H1 (cell line): ENCODE measurements around the gene COX19. TPM values are rescaled to one million over a fixed set of nuclear protein-coding genes. Genes with fewer than 3 reads are reported as not detected.

Source experiments
- CTCF ChIA-PET: fragments of 300-600 bp; sonication (Branson Sonifier 250); formaldehyde crosslinking; loops from one replicate; lab custom pipeline; 2021; ENCODE audit not compliant: partially characterized antibody; lab: Charles Lee
- POLR2A ChIA-PET: fragments of 300-600 bp; sonication (Branson Sonifier 250); formaldehyde crosslinking; loops from one replicate; lab custom pipeline; 2021; ENCODE audit warnings: inconsistent platforms; ENCODE audit not compliant: partially characterized antibody; lab: Charles Lee
- DNase-seq, 2 experiments: peaks; one replicate each; pipeline versions ENCODE4 v3.0.0 to v3.0.0-alpha.2; 2010 to 2022; ENCODE audit warnings: low spot score in 2 of 2, low read depth in 1 of 2, mixed read lengths in 1 of 2
- FAIRE-seq: peaks from 2 replicates; lab custom pipeline; 2011; peaks lifted over from hg19 to GRCh38; lab: Jason Lieb, UNC
- H2AFZ ChIP-seq: 2 replicates; pipeline ENCODE4 v1.8.1; 2012; ENCODE audit warnings: low read length, inconsistent platforms
- H2AK5ac ChIP-seq: 2 replicates; pipeline ENCODE4 v1.6.1; 2013; ENCODE audit warnings: low read depth, low read length
- H2BK120ac ChIP-seq: replicated peaks from 2 replicates; pipeline ENCODE3; 2013; ENCODE audit warnings: low read depth, low read length, inconsistent platforms
- H2BK12ac ChIP-seq: 2 replicates; pipeline ENCODE4 v1.6.1; 2013; ENCODE audit warnings: low read depth, low read length
- H2BK15ac ChIP-seq: 2 replicates; pipeline ENCODE4 v1.6.1; 2013; ENCODE audit warnings: low read length
- H2BK20ac ChIP-seq: 2 replicates; pipeline ENCODE4 v1.6.1; 2013; ENCODE audit warnings: low read length
- H2BK5ac ChIP-seq: 2 replicates; pipeline ENCODE4 v1.6.1; 2013; ENCODE audit warnings: low read depth, low read length
- H3K14ac ChIP-seq: 2 replicates; pipeline ENCODE4 v1.6.1; 2013; ENCODE audit warnings: inconsistent platforms; ENCODE audit not compliant: insufficient read length
- H3K18ac ChIP-seq: 2 replicates; pipeline ENCODE4 v1.6.1; 2013; ENCODE audit warnings: low read length; ENCODE audit errors: extremely low read depth
- H3K23ac ChIP-seq: 2 replicates; pipeline ENCODE4 v1.6.1; 2013; ENCODE audit warnings: inconsistent platforms; ENCODE audit not compliant: insufficient read length
- H3K23me2 ChIP-seq: 2 replicates; pipeline ENCODE4 v1.6.1; 2013; ENCODE audit warnings: low read depth, low read length
- H3K27ac ChIP-seq: 2 replicates; pipeline ENCODE4 v1.6.1; 2011; ENCODE audit warnings: low read depth, low read length, inconsistent platforms
- H3K27me3 ChIP-seq, 4 experiments: replicated peaks in 1 of 4; 1 replicate in 1 of 4; 2 replicates in 3 of 4; pipeline versions ENCODE4 v1.6.1 to v1.8.1; 2011 to 2013; ENCODE audit warnings: low read length in 3 of 4, mild to moderate bottlenecking in 3 of 4, inconsistent platforms in 2 of 4, mixed read lengths in 2 of 4, moderate library complexity in 1 of 4; ENCODE audit not compliant: control insufficient read depth in 3 of 4, insufficient read depth in 3 of 4; ENCODE audit errors: extremely low read depth in 1 of 4
- H3K36me3 ChIP-seq, 4 experiments: 2 replicates each; pipeline versions ENCODE4 v1.6.1 to v1.8.1; 2011 to 2013; ENCODE audit warnings: mild to moderate bottlenecking in 4 of 4, low read length in 3 of 4, moderate library complexity in 2 of 4, control low read depth in 1 of 4, inconsistent platforms in 1 of 4; ENCODE audit not compliant: insufficient read depth in 4 of 4, control insufficient read depth in 2 of 4
- H3K4ac ChIP-seq: replicated peaks from 2 replicates; pipeline ENCODE3; 2013; ENCODE audit warnings: low read length, low read depth, mixed read lengths, inconsistent platforms; ENCODE audit not compliant: insufficient read length
- H3K4me1 ChIP-seq, 4 experiments: replicated peaks in 1 of 4; 1 replicate in 1 of 4; 2 replicates in 3 of 4; pipeline versions ENCODE4 v1.6.1 to v1.8.1; 2011 to 2013; ENCODE audit warnings: low read length in 3 of 4, inconsistent platforms in 2 of 4, mixed read lengths in 1 of 4; ENCODE audit not compliant: insufficient read depth in 4 of 4, control insufficient read depth in 3 of 4
- H3K4me2 ChIP-seq, 2 experiments: 2 replicates each; pipeline versions ENCODE4 v1.6.1 to v1.8.1; 2011 to 2013; ENCODE audit warnings: low read depth in 2 of 2, low read length in 2 of 2, control low read depth in 1 of 2, inconsistent platforms in 1 of 2, mild to moderate bottlenecking in 1 of 2; ENCODE audit not compliant: insufficient read depth in 1 of 2
- H3K4me3 ChIP-seq, 4 experiments: fragments of 200-600, 300-600 bp in 1 of 4; sonication (generic), shearing (Covaris generic), sonication (Bioruptor Twin) in 1 of 4; 2 replicates each; pipeline versions ENCODE4 v1.5.1 to v1.8.1; 2011 to 2016; ENCODE audit warnings: low read length in 4 of 4, low read depth in 3 of 4, control low read depth in 2 of 4, inconsistent platforms in 2 of 4, mild to moderate bottlenecking in 2 of 4, mixed read lengths in 1 of 4, moderate library complexity in 1 of 4; ENCODE audit not compliant: insufficient read depth in 2 of 4; ENCODE audit errors: extremely low read depth in 1 of 4
- H3K56ac ChIP-seq: replicated peaks from 2 replicates; pipeline ENCODE3; 2013; ENCODE audit warnings: low read depth, mild to moderate bottlenecking, mixed read lengths, low read length, inconsistent platforms; ENCODE audit not compliant: insufficient read length
- H3K79me1 ChIP-seq: 2 replicates; pipeline ENCODE4 v1.6.1; 2013; ENCODE audit warnings: low read depth, low read length, control low read depth
- H3K79me2 ChIP-seq, 2 experiments: 2 replicates each; pipeline versions ENCODE4 v1.6.1 to v1.8.1; 2012 to 2013; ENCODE audit warnings: low read length in 2 of 2, mild to moderate bottlenecking in 2 of 2, inconsistent platforms in 1 of 2; ENCODE audit not compliant: insufficient read depth in 2 of 2, control insufficient read depth in 1 of 2
- H3K9ac ChIP-seq, 4 experiments: replicated peaks in 1 of 4; 1 replicate in 1 of 4; 2 replicates in 3 of 4; pipeline versions ENCODE4 v1.6.1 to v1.8.1; 2011 to 2013; ENCODE audit warnings: low read depth in 3 of 4, low read length in 3 of 4, control low read depth in 2 of 4, mild to moderate bottlenecking in 2 of 4, moderate library complexity in 2 of 4, inconsistent platforms in 1 of 4; ENCODE audit errors: extremely low read depth in 1 of 4
- H3K9me3 ChIP-seq, 2 experiments: 2 replicates each; pipeline versions ENCODE4 v1.6.1 to v1.8.1; 2012 to 2013; ENCODE audit warnings: mild to moderate bottlenecking in 2 of 2, moderate library complexity in 2 of 2, control low read depth in 1 of 2, inconsistent platforms in 1 of 2, low read depth in 1 of 2, low read length in 1 of 2, mixed read lengths in 1 of 2; ENCODE audit not compliant: insufficient read depth in 2 of 2
- H4K20me1 ChIP-seq, 2 experiments: replicated peaks in 1 of 2; 2 replicates each; pipeline versions ENCODE3 to v1.8.1; 2011 to 2013; ENCODE audit warnings: inconsistent platforms in 2 of 2, low read length in 2 of 2, mild to moderate bottlenecking in 1 of 2; ENCODE audit not compliant: insufficient read depth in 2 of 2, control insufficient read depth in 1 of 2
- H4K5ac ChIP-seq: 2 replicates; pipeline ENCODE4 v1.6.1; 2013; ENCODE audit warnings: low read length, low read depth, mixed read lengths, inconsistent platforms; ENCODE audit not compliant: insufficient read length
- H4K8ac ChIP-seq: 2 replicates; pipeline ENCODE4 v1.8.0; 2013; ENCODE audit warnings: mild to moderate bottlenecking, moderate library complexity, low read length, inconsistent platforms; ENCODE audit not compliant: insufficient read depth; ENCODE audit errors: extremely low read depth
- H4K91ac ChIP-seq: replicated peaks from 2 replicates; pipeline ENCODE3; 2013; ENCODE audit warnings: low read length, mixed read lengths, inconsistent platforms; ENCODE audit not compliant: insufficient read length
- CREB1 ChIP-seq: IDR thresholded peaks from 2 replicates; pipeline ENCODE4 v1.6.1; 2012; ENCODE audit warnings: inconsistent platforms
- CTCF ChIP-seq, 3 experiments: IDR thresholded peaks; 1 replicate in 2 of 3; 2 replicates in 1 of 3; pipeline versions ENCODE4 v1.5.1 to v1.6.1; 2011; ENCODE audit warnings: low read length in 3 of 3, mild to moderate bottlenecking in 3 of 3, inconsistent platforms in 2 of 3, low read depth in 1 of 3, moderate library complexity in 1 of 3; ENCODE audit not compliant: insufficient read depth in 1 of 3; ENCODE audit errors: control extremely low read depth in 1 of 3
- KDM1A ChIP-seq: fragments of 200-600, 300-600 bp; sonication (generic); IDR thresholded peaks from 2 replicates; pipeline ENCODE4 v1.7.1; 2016; ENCODE audit warnings: mild to moderate bottlenecking, low read length, borderline replicate concordance
- POLR2A ChIP-seq, 2 experiments: IDR thresholded peaks; 1 replicate in 1 of 2; 2 replicates in 1 of 2; pipeline ENCODE4 v1.6.1; 2011; ENCODE audit warnings: low read depth in 2 of 2, low read length in 2 of 2, mild to moderate bottlenecking in 2 of 2; ENCODE audit errors: control extremely low read depth in 1 of 2
- RAD21 ChIP-seq, 2 experiments: IDR thresholded peaks in 1 of 2; conservative IDR thresholded peaks in 1 of 2; 2 replicates each; pipeline ENCODE4 v1.6.1; 2011; ENCODE audit warnings: low read depth in 2 of 2, low read length in 2 of 2, improper control_type of control experiment in 1 of 2, inconsistent platforms in 1 of 2, mild to moderate bottlenecking in 1 of 2, moderate library complexity in 1 of 2
- TEAD4 ChIP-seq: IDR thresholded peaks from 2 replicates; pipeline ENCODE4 v1.6.1; 2012; ENCODE audit warnings: low read depth, low read length, inconsistent platforms, mixed read lengths
- WGBS, 2 experiments: shearing (Covaris generic) in 1 of 2; methylation state at CpG; one replicate each; pipeline versions ENCODE4 v1.1.6 to v1.1.7; 2013 to 2015; ENCODE audit warnings: low lambda C conversion rate in 2 of 2, mixed read lengths in 2 of 2, inconsistent platforms in 1 of 2, low coverage in 1 of 2, missing lambda C conversion rate in 1 of 2; ENCODE audit not compliant: insufficient replicate concordance in 2 of 2, insufficient coverage in 1 of 2, insufficient read length in 1 of 2; ENCODE audit errors: extremely low coverage in 1 of 2, missing lambda C conversion rate in 1 of 2; 5-methylcytosine and 5-hydroxymethylcytosine counted together
- polyA plus RNA-seq, 7 experiments: library from polyadenylated mRNA; depleted of rRNA in 3 of 7; stranded (reverse) in 5 of 7; unstranded in 2 of 7; fragments of >200 nt in 5 of 7; fragments of 200-250 nt in 2 of 7; gene quantifications; 1 replicate in 5 of 7; 2 replicates in 1 of 7; 4 replicates in 1 of 7; pipeline versions ENCODE4 v1.2.1 to v1.2.3, GENCODE V29; 2011 to 2013; ENCODE audit warnings: missing spikeins in 2 of 7, mixed read lengths in 2 of 7
- total RNA-seq: library from RNA; stranded (reverse); fragmentation: NEBNext Ultra II Directional; extraction: Animal tissue kit (Norgen Biotek cat#: 25700); gene quantifications from 2 replicates; pipeline ENCODE4 v1.2.1, GENCODE V29; 2021

The COX19 gene
- total and polyA plus RNA-seq, 2 of the 8 experiments (the other 6 are each of a cell fraction or from before 2014, with no cell fraction given), result 3.9 to 7.9 TPM

GRCh38 chr7:964401-965231, 10.7 kb downstream of the COX19 start:
- no peak overlapping the region for H4K8ac ChIP-seq
- no peak overlapping the region for H2BK120ac ChIP-seq
- H3K18ac ChIP-seq, result no peak overlapping the region
- H3K14ac ChIP-seq, result no peak overlapping the region
- H2BK20ac ChIP-seq, result no peak overlapping the region
- no peaks in the 10 kb centered on the region; a peak in 1 of 4 replicates for H3K9me3 ChIP-seq
- H3K23me2 ChIP-seq, result no peaks in the 10 kb centered on the region
- no peak overlapping the region for H3K9ac ChIP-seq
- no peak overlapping the region for H2BK15ac ChIP-seq
- no peak overlapping the region for H4K5ac ChIP-seq
- WGBS, 2 experiments, result 88% methylated on average over 26 of the region's 27 CpGs; no CpG with 5 or more reads in 1 of the 2 experiments
- H3K4me3 ChIP-seq, result no peak overlapping the region
- no peak overlapping the region for H2AFZ ChIP-seq
- H2BK12ac ChIP-seq, result no peak overlapping the region
- H3K4me1 ChIP-seq, result peaks cover 0 to 9% (median under 1%) of the 10 kb centered on the region in 4 experiments; a peak in 3 of 7 replicates
- no peaks in the 10 kb centered on the region; the same call in 1 of the 2 replicates for H3K79me1 ChIP-seq
- peaks cover 4 to 13% of the 10 kb centered on the region in 2 experiments for H4K20me1 ChIP-seq
- ChIA-PET POLR2A (interaction anchor here (0.6 to 1.3 kb wide), 2 partner anchors 11 to 487 kb away, joined by 5 to 8 read pairs; partner anchors contain the start of gene COX19), CTCF (interaction anchor here (0.8 to 4.6 kb wide), 6 partner anchors 8 to 218 kb away, joined by 3 to 37 read pairs (median 4); no protein-coding TSS in a partner anchor)
- H2AK5ac ChIP-seq, result 0 out of 2 replicates have a peak overlapping the region, but pooled peaks have one; percentile 13
- H4K91ac ChIP-seq, result no peak overlapping the region
- H3K79me2 ChIP-seq, result no peaks in the 10 kb centered on the region
- no peak overlapping the region for H3K27ac ChIP-seq
- no peak for DNase-seq
- TF ChIP-seq TEAD4 (peak; percentile 69; the same call in 1 of the 2 replicates), KDM1A (no peak), CTCF (IDR thresholded peaks at IDR 0.05; ENCODE audit: control extremely low read depth in 1 of 3, insufficient read depth in 1 of 3, low read depth in 1 of 3, low read length in 3 of 3) (peak; percentile 42 to 63 (median 47)), CREB1 (no peak), POLR2A (IDR thresholded peaks at IDR 0.05; ENCODE audit: control extremely low read depth in 1 of 2, low read depth in 2 of 2, low read length in 2 of 2) (peak in 1 of 2 experiments; percentile 49; a peak in 1 of 3 replicates), RAD21 (IDR thresholded peaks at IDR 0.05 in 1 of 2, conservative IDR thresholded peaks at IDR 0.05 in 1 of 2; ENCODE audit: low read depth in 2 of 2, low read length in 2 of 2) (peak; percentile 31 to 41; a peak in 3 of 4 replicates)
- no peaks in the 10 kb centered on the region for H3K27me3 ChIP-seq
- H3K4ac ChIP-seq, result no peak overlapping the region
- H2BK5ac ChIP-seq, result no peak overlapping the region
- H3K56ac ChIP-seq, result no peak overlapping the region
- no peak overlapping the region for H3K23ac ChIP-seq
- H3K4me2 ChIP-seq, result no peak overlapping the region
- H3K36me3 ChIP-seq, result peaks cover under 1 to 25% (median 15%) of the 10 kb centered on the region in 4 experiments; a peak in 7 of 8 replicates
- FAIRE-seq, result peak; percentile 60
